GM12878 (cell line): ENCODE measurements around the gene DNAJC17. TPM values are rescaled to one million over a fixed set of nuclear protein-coding genes. Genes with fewer than 3 reads are reported as not detected.

ENCODE experiments used
- ATAC-seq: fragments of 200-7000 bp; cut with Tn5 transposase; 3 replicates; pipeline ENCODE4 v1.9.1; 2020; ENCODE audit warnings: mild to moderate bottlenecking, moderate library complexity
- BruUV-seq: library from RNA; stranded (reverse); fragments of 400-500 nt; replicated peaks from 2 replicates; lab custom pipeline; 2021; lab: Mats Ljungman, UMichigan
- CTCF ChIA-PET: fragments of 300-600 bp; sonication (Branson Sonifier 250); formaldehyde crosslinking; extraction: SDS; loops from one replicate; lab custom pipeline; 2021; ENCODE audit warnings: inconsistent platforms; lab: Yijun Ruan, JAX
- POLR2A ChIA-PET: fragments of 350-600 bp; formaldehyde crosslinking; extraction: SDS; loops from one replicate; lab custom pipeline; 2021; ENCODE audit warnings: inconsistent platforms; lab: Charles Lee
- RAD21 ChIA-PET: fragments of 300-600 bp; sonication (Branson Sonifier 250); formaldehyde crosslinking; loops from one replicate; lab custom pipeline; 2023; ENCODE audit warnings: antibody characterized with exemption; ENCODE audit not compliant: unreplicated experiment; lab: Charles Lee
- SMC1A ChIA-PET: fragments of 300-600 bp; sonication (Branson Sonifier 250); formaldehyde crosslinking; loops from one replicate; lab custom pipeline; 2023; ENCODE audit not compliant: unreplicated experiment, uncharacterized antibody; lab: Charles Lee
- DNase-seq: peaks from one replicate; pipeline ENCODE4 v3.0.0-alpha.2; 2011; ENCODE audit warnings: low read depth, low spot score
- FAIRE-seq: peaks from 3 replicates; lab custom pipeline; 2011; peaks lifted over from hg19 to GRCh38; lab: Jason Lieb, UNC
- H2AFZ ChIP-seq: 2 replicates; pipeline ENCODE4 v1.6.0; 2011; ENCODE audit warnings: low read depth, low read length, control low read depth; ENCODE audit not compliant: control insufficient read depth
- H3K27ac ChIP-seq: 2 replicates; pipeline ENCODE4 v1.5.1; 2011; ENCODE audit warnings: control low read depth; ENCODE audit not compliant: control insufficient read depth, insufficient read depth
- H3K27me3 ChIP-seq, 2 experiments: replicated peaks in 1 of 2; 2 replicates each; pipeline versions ENCODE4 v1.6.0 to v1.6.1; 2011; ENCODE audit warnings: low read length in 1 of 2; ENCODE audit not compliant: control insufficient read depth in 2 of 2, insufficient read depth in 2 of 2
- H3K36me3 ChIP-seq, 2 experiments: 2 replicates each; pipeline ENCODE4 v1.5.1; 2011; ENCODE audit warnings: low read length in 1 of 2; ENCODE audit not compliant: control insufficient read depth in 2 of 2, insufficient read depth in 2 of 2
- H3K4me1 ChIP-seq: 2 replicates; pipeline ENCODE4 v1.6.1; 2011; ENCODE audit warnings: mild to moderate bottlenecking, low read length, moderate library complexity, mixed read lengths; ENCODE audit not compliant: control insufficient read depth, insufficient read depth
- H3K4me2 ChIP-seq: 2 replicates; pipeline ENCODE4 v1.6.0; 2011; ENCODE audit warnings: control low read depth; ENCODE audit not compliant: control insufficient read depth, insufficient read depth
- H3K4me3 ChIP-seq: fragments of 200-600 bp; sonication (generic); 2 replicates; pipeline ENCODE4 v1.5.1; 2016
- H3K79me2 ChIP-seq: 2 replicates; pipeline ENCODE4 v1.6.0; 2011; ENCODE audit warnings: low read length; ENCODE audit not compliant: control insufficient read depth, insufficient read depth
- H3K9ac ChIP-seq: 2 replicates; pipeline ENCODE4 v1.8.0; 2011; ENCODE audit warnings: low read length, control low read depth, mixed read lengths; ENCODE audit not compliant: control insufficient read depth, insufficient read depth
- H3K9me3 ChIP-seq: replicated peaks from 3 replicates; pipeline ENCODE4 v1.5.1; 2011; ENCODE audit warnings: mild to moderate bottlenecking, low read length; ENCODE audit not compliant: control insufficient read depth, insufficient read depth
- H4K20me1 ChIP-seq: 2 replicates; pipeline ENCODE4 v1.6.0; 2011; ENCODE audit not compliant: control insufficient read depth, insufficient read depth
- ATF2 ChIP-seq: IDR thresholded peaks from 2 replicates; pipeline ENCODE4 v1.6.1; 2012; ENCODE audit warnings: low read length, inconsistent platforms
- CHD1 ChIP-seq: IDR thresholded peaks from 2 replicates; pipeline ENCODE4 v1.6.1; 2012; ENCODE audit warnings: low read depth, low read length, improper control_type of control experiment
- GATAD2B ChIP-seq: fragments of 450-650 bp; conservative IDR thresholded peaks from 2 replicates; pipeline ENCODE4 v1.6.1; 2017; ENCODE audit warnings: low read depth, mild to moderate bottlenecking, moderate library complexity
- MXI1 ChIP-seq: fragments of 150-350 bp; IDR thresholded peaks from 2 replicates; pipeline ENCODE4 v1.6.1; 2011; ENCODE audit warnings: low read depth, mild to moderate bottlenecking, inconsistent platforms, low read length, improper control_type of control experiment
- SPI1 ChIP-seq: IDR thresholded peaks from 2 replicates; pipeline ENCODE4 v1.6.1; 2011; ENCODE audit warnings: low read depth, mild to moderate bottlenecking, low read length, moderate library complexity, borderline replicate concordance; ENCODE audit not compliant: insufficient read depth
- SREBF2 ChIP-seq: IDR thresholded peaks from 2 replicates; pipeline ENCODE4 v1.6.1; 2012; ENCODE audit warnings: mild to moderate bottlenecking, low read length
- ZBED1 ChIP-seq: IDR thresholded peaks from 2 replicates; pipeline ENCODE4 v1.6.1; 2016; ENCODE audit warnings: borderline replicate concordance
- ZBTB40 ChIP-seq: fragments of 450-650 bp; IDR thresholded peaks from 2 replicates; pipeline ENCODE4 v1.6.1; 2016; ENCODE audit warnings: mild to moderate bottlenecking, moderate library complexity, borderline replicate concordance
- ZNF384 ChIP-seq: IDR thresholded peaks from 2 replicates; pipeline ENCODE4 v1.6.1; 2012; ENCODE audit warnings: low read depth, mild to moderate bottlenecking, low read length, improper control_type of control experiment, borderline replicate concordance
- ZSCAN29 ChIP-seq: fragments of 450-650 bp; IDR thresholded peaks from 2 replicates; pipeline ENCODE4 v1.6.1; 2017; ENCODE audit warnings: mild to moderate bottlenecking, moderate library complexity
- WGBS: methylation state at CpG from one replicate; pipeline ENCODE4 v1.1.6; 2016; ENCODE audit warnings: low lambda C conversion rate; ENCODE audit not compliant: insufficient replicate concordance, insufficient coverage; ENCODE audit errors: missing lambda C conversion rate; 5-methylcytosine and 5-hydroxymethylcytosine counted together
- in situ Hi-C: fragments of 300-500 bp; cut with MboI; formaldehyde crosslinking; loops from 9 replicates; pipeline ENCODE4 v1.14.3; 2018; ENCODE audit warnings: mixed read lengths
- intact Hi-C: fragments of 100-400 bp; cut with micrococcal nuclease; formaldehyde crosslinking; loops from one replicate; pipeline ENCODE4 v1.14.2; 2022; ENCODE audit not compliant: unreplicated experiment
- polyA plus RNA-seq, 11 experiments: library from polyadenylated mRNA; depleted of rRNA in 4 of 11; unstranded in 6 of 11; stranded (reverse) in 5 of 11; fragments of >200 nt; fragmentation: Nextera tagmentation in 4 of 11; fragmentation: Illumina TruSeq in 1 of 11; extraction: Ambion mirVana in 4 of 11; extraction: Trizol in 1 of 11; gene quantifications; 1 replicate in 1 of 11; 2 replicates in 10 of 11; pipeline versions ENCODE4 v1.2.1 to v1.2.3, GENCODE V29; 2011 to 2016; ENCODE audit warnings: inconsistent platforms in 2 of 11, missing spikeins in 2 of 11, low read depth in 1 of 11
- total RNA-seq, 4 experiments: library from RNA; depleted of rRNA in 3 of 4; stranded (reverse); fragments of >200 nt in 3 of 4; fragmentation: Illumina TruSeq in 1 of 4; extraction: Trizol in 1 of 4; gene quantifications; 2 replicates each; pipeline versions ENCODE4 v1.2.1 to v1.2.3, GENCODE V29; 2013 to 2021

Gene DNAJC17
- total and polyA plus RNA-seq, 10 of the 15 experiments (the other 5 are each of a cell fraction or from before 2014, with no cell fraction given): 6.1 to 62.8 (median 45.4) TPM

GRCh38 chr15:40843261-40843884 lies 36.1 kb upstream of the DNAJC17 start:
- intact Hi-C loops: loop anchor here (10.0 kb wide), 1 partner anchor 271 kb away; the partner anchor contains the start of gene INO80
- ChIA-PET SMC1A (interaction anchor here (0.9 to 2.2 kb wide), 5 partner anchors 12 to 48 kb away, joined by 3 to 7 read pairs (median 3); no protein-coding TSS in a partner anchor), CTCF (interaction anchor here (1.5 to 8.8 kb wide), 4 partner anchors 15 to 61 kb away, joined by 3 to 140 read pairs (median 20); partner anchors contain the start of gene VPS18), POLR2A (interaction anchor here (0.5 to 5.0 kb wide), 6 partner anchors 16 to 335 kb away, joined by 3 to 39 read pairs (median 4); partner anchors contain the start of genes RHOV and VPS18), RAD21 (interaction anchor here (0.6 to 5.0 kb wide), 12 partner anchors 15 to 278 kb away, joined by 3 to 41 read pairs (median 4); partner anchors contain the start of genes CCDC32, DNAJC17, VPS18 and ZFYVE19)
- peaks cover 26% of the 10 kb centered on the region for H3K4me1 ChIP-seq
- no TSS peak for BruUV-seq
- no peaks in the 10 kb centered on the region for H3K36me3 ChIP-seq
- no peaks in the 10 kb centered on the region for H3K9me3 ChIP-seq
- H2AFZ ChIP-seq: peak overlapping the region; percentile 86
- in situ Hi-C loops: no loop called here
- no peak for ATAC-seq
- WGBS: 15% methylated on average over 34 of the region's 34 CpGs
- no peak overlapping the region for H3K9ac ChIP-seq
- peaks cover 1 to 3% of the 10 kb centered on the region in 2 experiments; a peak in 1 of 4 replicates for H3K27me3 ChIP-seq
- no peaks in the 10 kb centered on the region for H3K79me2 ChIP-seq
- peak overlapping the region; percentile 75; the same call in 1 of the 2 replicates for H3K4me3 ChIP-seq
- no peaks in the 10 kb centered on the region for H4K20me1 ChIP-seq
- H3K27ac ChIP-seq: no peak overlapping the region
- TF ChIP-seq SPI1 (no peak), ZNF384 (no peak), ATF2 (no peak), ZSCAN29 (no peak), ZBTB40 (no peak), SREBF2 (no peak), ZBED1 (no peak), MXI1 (no peak), GATAD2B (no peak), CHD1 (no peak)
- no peak for FAIRE-seq
- no peak for DNase-seq
- peak overlapping the region; percentile 98; the same call in 1 of the 2 replicates for H3K4me2 ChIP-seq
